Endothelial cell (in vitro differentiated cells): ENCODE results near the gene DAPK1. TPM values are rescaled to one million over a fixed set of nuclear protein-coding genes. Genes with fewer than 3 reads are reported as not detected.

ENCODE experiments used
- DNase-seq: peaks from one replicate; pipeline ENCODE4 v3.0.0; 2021; ENCODE audit warnings: low spot score
- H3K27ac Mint-ChIP-seq: one replicate; pipeline ENCODE4 v1.8.0; 2021; ENCODE audit warnings: mixed read lengths, inconsistent platforms; ENCODE audit not compliant: unreplicated experiment
- H3K27me3 Mint-ChIP-seq: one replicate; pipeline ENCODE4 v1.8.0; 2021; ENCODE audit warnings: mild to moderate bottlenecking, moderate library complexity, mixed read lengths, inconsistent platforms; ENCODE audit not compliant: unreplicated experiment
- H3K36me3 Mint-ChIP-seq: one replicate; pipeline ENCODE4 v1.8.0; 2021; ENCODE audit warnings: mild to moderate bottlenecking, low read depth, mixed read lengths, inconsistent platforms; ENCODE audit not compliant: unreplicated experiment
- H3K4me1 Mint-ChIP-seq: one replicate; pipeline ENCODE4 v1.8.0; 2021; ENCODE audit warnings: mild to moderate bottlenecking, mixed read lengths, inconsistent platforms; ENCODE audit not compliant: unreplicated experiment
- H3K4me3 Mint-ChIP-seq: one replicate; pipeline ENCODE4 v1.8.0; 2021; ENCODE audit warnings: mild to moderate bottlenecking, mixed read lengths, inconsistent platforms; ENCODE audit not compliant: unreplicated experiment
- H3K9me3 Mint-ChIP-seq: one replicate; pipeline ENCODE4 v1.8.0; 2021; ENCODE audit warnings: mixed read lengths, inconsistent platforms; ENCODE audit not compliant: unreplicated experiment
- CTCF ChIP-seq: fragments of 200-600 bp; sonication (generic); IDR thresholded peaks from one replicate; pipeline ENCODE4 v1.5.0; 2021; ENCODE audit warnings: antibody characterized with exemption; ENCODE audit not compliant: unreplicated experiment
- total RNA-seq: library from RNA; stranded (reverse); fragmentation: NEBNext Ultra II Directional; extraction: Animal tissue kit (Norgen Biotek cat#: 25700); gene quantifications from one replicate; pipeline ENCODE4 v1.2.1, GENCODE V29; 2021; ENCODE audit not compliant: unreplicated experiment

Gene DAPK1
- total RNA-seq, 1 donor from 2014 or later: 36.8 TPM

- Mint-ChIP-seq H3K4me1 (peaks cover 14% of the 10 kb centered on the region), H3K27me3 (peaks cover 3% of the 10 kb centered on the region), H3K27ac (no peak overlapping the region), H3K4me3 (no peak overlapping the region), H3K9me3 (no peaks in the 10 kb centered on the region), H3K36me3 (no peaks in the 10 kb centered on the region)
- no peak for DNase-seq
- TF ChIP-seq CTCF: no peak
Measured at GRCh38 chr9:87577746-87578145, 80.1 kb downstream of the DAPK1 start.

GRCh38 chr9:87578625-87579024 lies 81.0 kb downstream of the DAPK1 start:
- H3K27me3 Mint-ChIP-seq: peaks cover 5% of the 10 kb centered on the region
- no peak overlapping the region for H3K4me3 Mint-ChIP-seq
- no peak for TF ChIP-seq CTCF
- no peak for DNase-seq
- no peak overlapping the region for H3K27ac Mint-ChIP-seq
- H3K4me1 Mint-ChIP-seq: peaks cover 14% of the 10 kb centered on the region
- H3K36me3 Mint-ChIP-seq: no peaks in the 10 kb centered on the region
- H3K9me3 Mint-ChIP-seq: no peaks in the 10 kb centered on the region

GRCh38 chr9:87579781-87580541 lies 82.3 kb downstream of the DAPK1 start:
- peaks cover 5% of the 10 kb centered on the region for H3K27me3 Mint-ChIP-seq
- H3K4me3 Mint-ChIP-seq: no peak overlapping the region
- no peaks in the 10 kb centered on the region for H3K9me3 Mint-ChIP-seq
- DNase-seq: no peak
- no peak overlapping the region for H3K27ac Mint-ChIP-seq
- H3K36me3 Mint-ChIP-seq: no peaks in the 10 kb centered on the region
- TF ChIP-seq CTCF: no peak
- peaks cover 14% of the 10 kb centered on the region for H3K4me1 Mint-ChIP-seq

GRCh38 chr9:87580941-87581438 lies 83.3 kb downstream of the DAPK1 start:
- H3K36me3 Mint-ChIP-seq: no peaks in the 10 kb centered on the region
- H3K4me1 Mint-ChIP-seq: peaks cover 14% of the 10 kb centered on the region
- no peak overlapping the region for H3K27ac Mint-ChIP-seq
- no peak for DNase-seq
- H3K27me3 Mint-ChIP-seq: peaks cover 5% of the 10 kb centered on the region
- H3K9me3 Mint-ChIP-seq: no peaks in the 10 kb centered on the region
- TF ChIP-seq CTCF: no peak
- H3K4me3 Mint-ChIP-seq: no peak overlapping the region

GRCh38 chr9:87581513-87581912 lies 83.8 kb downstream of the DAPK1 start:
- Mint-ChIP-seq H3K27ac (no peak overlapping the region), H3K4me3 (no peak overlapping the region), H3K36me3 (no peaks in the 10 kb centered on the region), H3K9me3 (no peaks in the 10 kb centered on the region), H3K27me3 (peaks cover 5% of the 10 kb centered on the region), H3K4me1 (peaks cover 14% of the 10 kb centered on the region)
- DNase-seq: no peak
- TF ChIP-seq CTCF: no peak
